ENCODE results near the gene SMYD1. TPM values are rescaled to one million over a fixed set of nuclear protein-coding genes. Genes with fewer than 3 reads are reported as not detected.

Gene SMYD1
- total and polyA plus RNA-seq, 10 of the 15 experiments (the other 5 are each of a cell fraction or from before 2014, with no cell fraction given): 0.09 TPM; not detected in 9

GRCh38 chr2:88066543-88066942 lies 1.1 kb upstream of the SMYD1 start:
- no peaks in the 10 kb centered on the region for H4K20me1 ChIP-seq (ENCODE audit: control insufficient read depth, insufficient read depth)
- no peak for ATAC-seq
- H3K27me3 ChIP-seq (replicated peaks in 1 of 2; ENCODE audit: control insufficient read depth in 2 of 2, insufficient read depth in 2 of 2, low read length in 1 of 2): no peaks in the 10 kb centered on the region
- no peak for DNase-seq (ENCODE audit: low read depth, low spot score)
- ChIA-PET SMC1A (ENCODE audit: uncharacterized antibody, unreplicated experiment) (interaction anchor here (1.0 kb wide), 1 partner anchor 93 kb away, joined by 4 read pairs; no protein-coding TSS in a partner anchor), POLR2A (no interaction called here), RAD21 (ENCODE audit: unreplicated experiment) (no interaction called here), CTCF (interaction anchor here (1.1 to 1.7 kb wide), 3 partner anchors 9 to 68 kb away, joined by 3 to 4 read pairs (median 4); no protein-coding TSS in a partner anchor)
- intact Hi-C loops (cut with micrococcal nuclease; ENCODE audit: unreplicated experiment): no loop called here
- no peak overlapping the region for H3K4me3 ChIP-seq
- no peak overlapping the region for H2AFZ ChIP-seq (ENCODE audit: control insufficient read depth, low read depth, low read length)
- no peaks in the 10 kb centered on the region for H3K79me2 ChIP-seq (ENCODE audit: control insufficient read depth, insufficient read depth, low read length)
- in situ Hi-C loops (cut with MboI): loop anchor here (25.0 kb wide), 1 partner anchor 596 kb away; no protein-coding TSS in a partner anchor
- WGBS (ENCODE audit: insufficient coverage, insufficient replicate concordance, low lambda C conversion rate, missing lambda C conversion rate): 27% methylated on average over 4 of the region's 4 CpGs
- BruUV-seq (replicated peaks): no TSS peak
- no peaks in the 10 kb centered on the region for H3K4me1 ChIP-seq (ENCODE audit: control insufficient read depth, insufficient read depth, low read length)
- H3K4me2 ChIP-seq (ENCODE audit: control insufficient read depth, insufficient read depth): no peak overlapping the region
- no peaks in the 10 kb centered on the region for H3K9me3 ChIP-seq (replicated peaks; ENCODE audit: control insufficient read depth, insufficient read depth, low read length)
- no peak overlapping the region for H3K27ac ChIP-seq (ENCODE audit: control insufficient read depth, insufficient read depth)
- no peaks in the 10 kb centered on the region for H3K36me3 ChIP-seq (ENCODE audit: control insufficient read depth in 2 of 2, insufficient read depth in 2 of 2, low read length in 1 of 2)
- no peak for TF ChIP-seq CHD2 (IDR thresholded peaks at IDR 0.05; ENCODE audit: borderline replicate concordance, low read depth, low read length)
- TF ChIP-seq ZBTB33 (IDR thresholded peaks at IDR 0.05): no peak
- no peak for TF ChIP-seq ZBED1 (IDR thresholded peaks at IDR 0.05; ENCODE audit: borderline replicate concordance)
- TF ChIP-seq NR2C1 (IDR thresholded peaks at IDR 0.05): no peak
- TF ChIP-seq NFXL1 (IDR thresholded peaks at IDR 0.05; ENCODE audit: borderline replicate concordance): no peak
- no peak for TF ChIP-seq CBX5 (IDR thresholded peaks at IDR 0.05; ENCODE audit: low read depth)
- no peak for TF ChIP-seq SREBF1 (IDR thresholded peaks at IDR 0.05; ENCODE audit: low read length)
- no peak for TF ChIP-seq NBN (IDR thresholded peaks at IDR 0.05)
- TF ChIP-seq IRF5 (IDR thresholded peaks at IDR 0.05; ENCODE audit: borderline replicate concordance): no peak
- TF ChIP-seq MTA3 (IDR thresholded peaks at IDR 0.05; ENCODE audit: borderline replicate concordance, low read length): no peak
- no peak for TF ChIP-seq JUNB (IDR thresholded peaks at IDR 0.05)
- TF ChIP-seq NR2C2 (IDR thresholded peaks at IDR 0.05; ENCODE audit: borderline replicate concordance, control insufficient read depth, insufficient read length, low read depth): no peak
- TF ChIP-seq CHD1 (IDR thresholded peaks at IDR 0.05; ENCODE audit: low read depth, low read length): no peak
- no peak for TF ChIP-seq JUND (IDR thresholded peaks at IDR 0.05; ENCODE audit: low read depth, low read length)
- no peak for TF ChIP-seq EZH2 (IDR thresholded peaks at IDR 0.05; ENCODE audit: borderline replicate concordance, control insufficient read depth, low read depth, low read length)
- no peak for TF ChIP-seq BMI1 (IDR thresholded peaks at IDR 0.05; ENCODE audit: borderline replicate concordance)
- TF ChIP-seq SUZ12 (IDR thresholded peaks at IDR 0.05; ENCODE audit: unreplicated experiment): no peak
- no peak for TF ChIP-seq ZSCAN29 (IDR thresholded peaks at IDR 0.05)
- no peak for TF ChIP-seq BCLAF1 (IDR thresholded peaks at IDR 0.05)
- H3K9ac ChIP-seq (ENCODE audit: control insufficient read depth, insufficient read depth, low read length): no peak overlapping the region
- FAIRE-seq: no peak

Measured in GM12878 (cell line).